GDM1 (cell line): ENCODE measurements around the gene PTBP2.
"Not testable (repeated sequence)": the region's sequence is repeated elsewhere in the genome, so short reads cannot be mapped to it uniquely, and the experiment has no call there.

Source experiments
- DNase-seq: peaks from one replicate; lab custom pipeline; 2025; lab: John Stamatoyannopoulos, UW

Gene PTBP2

GRCh38 chr1:96730574-96731298 is 9.2 kb downstream of the PTBP2 start:
- no peak for DNase-seq

GRCh38 chr1:96741335-96741734 is 19.8 kb downstream of the PTBP2 start:
- no peak for DNase-seq

GRCh38 chr1:96746440-96747420 is 25.1 kb downstream of the PTBP2 start:
- DNase-seq = no peak

GRCh38 chr1:96747565-96747964 is 26.0 kb downstream of the PTBP2 start:
- DNase-seq = no peak

GRCh38 chr1:96748078-96748477 is 26.5 kb downstream of the PTBP2 start:
- no peak for DNase-seq

- no peak for DNase-seq
Observed at GRCh38 chr1:96749618-96750017, 28.0 kb downstream of the PTBP2 start.

GRCh38 chr1:96752394-96752793 is 30.8 kb downstream of the PTBP2 start:
- no peak for DNase-seq

- DNase-seq = no peak
Observed at GRCh38 chr1:96756789-96757188, 35.2 kb downstream of the PTBP2 start.

- not testable (repeated sequence) for DNase-seq
Observed at GRCh38 chr1:96762586-96762985, 41.0 kb downstream of the PTBP2 start.

- no peak for DNase-seq
Observed at GRCh38 chr1:96763514-96763913, 41.9 kb downstream of the PTBP2 start.

- DNase-seq = no peak
Observed at GRCh38 chr1:96764469-96764868, 42.9 kb downstream of the PTBP2 start.

GRCh38 chr1:96771847-96772246 is 50.3 kb downstream of the PTBP2 start:
- DNase-seq = no peak

GRCh38 chr1:96772349-96772748 is 50.8 kb downstream of the PTBP2 start:
- DNase-seq = no peak

GRCh38 chr1:96772972-96773371 is 51.4 kb downstream of the PTBP2 start:
- DNase-seq = no peak

GRCh38 chr1:96782206-96782605 is 60.6 kb downstream of the PTBP2 start:
- DNase-seq = no peak

- no peak for DNase-seq
Observed at GRCh38 chr1:96782856-96783255, 61.3 kb downstream of the PTBP2 start.

GRCh38 chr1:96790599-96790998 is 69.0 kb downstream of the PTBP2 start:
- no peak for DNase-seq

GRCh38 chr1:96792220-96792619 is 70.6 kb downstream of the PTBP2 start:
- no peak for DNase-seq

- not testable (repeated sequence) for DNase-seq
Observed at GRCh38 chr1:96801696-96802095, 80.1 kb downstream of the PTBP2 start.

GRCh38 chr1:96804648-96805047 is 83.1 kb downstream of the PTBP2 start:
- DNase-seq = no peak

- DNase-seq = no peak
Observed at GRCh38 chr1:96808191-96808590, 86.6 kb downstream of the PTBP2 start.

- no peak for DNase-seq
Observed at GRCh38 chr1:96815914-96816313, 94.3 kb downstream of the PTBP2 start.

- no peak for DNase-seq
Observed at GRCh38 chr1:96820107-96820506, 98.5 kb downstream of the PTBP2 start.
